Natural killer cell (primary cell): ENCODE data around the gene CHN1. TPM values are rescaled to one million over a fixed set of nuclear protein-coding genes. Genes with fewer than 3 reads are reported as not detected.

Source experiments
- ATAC-seq, 3 donors: fragments of 150-1000 bp in 2 of 3; fragments of 200-7000 bp in 1 of 3; cut with Tn5 transposase; 1 replicate in 1 of 3; 2 replicates in 2 of 3; pipeline ENCODE4 v1.10.0; 2021; ENCODE audit warnings: mild to moderate bottlenecking in 2 of 3, moderate library complexity in 2 of 3
- DNase-seq, 2 donors: peaks; one replicate each; pipeline versions ENCODE4 v3.0.0 to v3.0.0-alpha.2; 2013 to 2021; ENCODE audit warnings: mixed read lengths in 1 of 2
- H3K27ac ChIP-seq: one replicate; pipeline ENCODE4 v1.5.1; 2013; ENCODE audit warnings: mild to moderate bottlenecking, low read length
- H3K27me3 ChIP-seq: one replicate; pipeline ENCODE4 v1.6.1; 2013; ENCODE audit warnings: low read length; ENCODE audit not compliant: control insufficient read depth, insufficient read depth
- H3K36me3 ChIP-seq: one replicate; pipeline ENCODE4 v1.6.1; 2013; ENCODE audit warnings: low read length; ENCODE audit not compliant: control insufficient read depth, insufficient read depth
- H3K4me1 ChIP-seq: one replicate; pipeline ENCODE4 v1.6.1; 2013; ENCODE audit warnings: low read length; ENCODE audit not compliant: control insufficient read depth, insufficient read depth
- H3K4me3 ChIP-seq: one replicate; pipeline ENCODE4 v1.5.1; 2013; ENCODE audit warnings: low read length
- H3K9me3 ChIP-seq: one replicate; pipeline ENCODE4 v1.6.1; 2013; ENCODE audit warnings: low read length; ENCODE audit not compliant: control insufficient read depth, insufficient read depth
- H3K27ac Mint-ChIP-seq, 2 donors: one replicate each; pipeline ENCODE4 v1.8.0; 2022; ENCODE audit warnings: mild to moderate bottlenecking in 2 of 2, mixed read lengths in 2 of 2, moderate library complexity in 1 of 2
- H3K27me3 Mint-ChIP-seq, 2 donors: one replicate each; pipeline ENCODE4 v1.8.0; 2022; ENCODE audit warnings: low read depth in 2 of 2, mixed read lengths in 2 of 2
- H3K36me3 Mint-ChIP-seq: one replicate; pipeline ENCODE4 v1.8.0; 2022; ENCODE audit warnings: mixed read lengths
- H3K4me1 Mint-ChIP-seq, 2 donors: one replicate each; pipeline ENCODE4 v1.8.0; 2022; ENCODE audit warnings: mixed read lengths in 2 of 2
- H3K4me3 Mint-ChIP-seq: one replicate; pipeline ENCODE4 v1.8.0; 2022; ENCODE audit warnings: mild to moderate bottlenecking, moderate library complexity, mixed read lengths
- H3K9me3 Mint-ChIP-seq, 2 donors: one replicate each; pipeline ENCODE4 v1.8.0; 2022; ENCODE audit warnings: mixed read lengths in 2 of 2
- CTCF ChIP-seq: fragments of 200-600 bp; IDR thresholded peaks from one replicate; pipeline ENCODE4 v1.8.0; 2022; ENCODE audit warnings: antibody characterized with exemption
- WGBS: methylation state at CpG from one replicate; pipeline ENCODE4 v1.1.7; 2013; ENCODE audit warnings: missing lambda C conversion rate; ENCODE audit not compliant: insufficient coverage; 5-methylcytosine and 5-hydroxymethylcytosine counted together
- intact Hi-C: fragments of 100-400 bp; cut with micrococcal nuclease; formaldehyde crosslinking; loops from one replicate; pipeline ENCODE4 v1.14.2; 2022
- total RNA-seq, 4 donors: library from RNA; stranded (reverse); fragments of 120-200 nt in 1 of 4; gene quantifications; one replicate each; pipeline versions ENCODE4 v1.2.3 to v1.2.4, GENCODE V29; 2013 to 2022

Gene CHN1
- total RNA-seq, 3 donors from 2014 or later (not counting 1 experiment from before 2014, with no cell fraction given), result 0.80 to 1.7 (median 0.88) TPM

GRCh38 chr2:174959787-174960186 lies 45.4 kb downstream of the CHN1 start:
- Mint-ChIP-seq H3K27ac (no peak overlapping the region), H3K4me3 (no peak overlapping the region), H3K9me3 (no peaks in the 10 kb centered on the region), H3K27me3 (peaks cover 17 to 27% of the 10 kb centered on the region in 2 donors), H3K4me1 (no peaks in the 10 kb centered on the region), H3K36me3 (no peaks in the 10 kb centered on the region)
- Histone ChIP-seq H3K36me3 (no peaks in the 10 kb centered on the region), H3K9me3 (no peaks in the 10 kb centered on the region), H3K4me3 (no peak overlapping the region), H3K27ac (no peak overlapping the region), H3K4me1 (no peaks in the 10 kb centered on the region), H3K27me3 (peaks cover 2% of the 10 kb centered on the region)
- no peak for TF ChIP-seq CTCF
- ATAC-seq (no peak), DNase-seq (no peak)
- intact Hi-C loops, result no loop called here
- 76% methylated on average over 2 of the region's 2 CpGs for WGBS

- peaks cover 2% of the 10 kb centered on the region for H3K27me3 ChIP-seq
- H3K4me1 Mint-ChIP-seq, result no peaks in the 10 kb centered on the region
- no peak overlapping the region for H3K4me3 Mint-ChIP-seq
- intact Hi-C loops, result no loop called here
- H3K27ac Mint-ChIP-seq, result no peak overlapping the region
- no peak for DNase-seq
- H3K27ac ChIP-seq, result no peak overlapping the region
- no peaks in the 10 kb centered on the region for H3K9me3 Mint-ChIP-seq
- WGBS, result 67% methylated on average over 5 of the region's 5 CpGs
- no peaks in the 10 kb centered on the region for H3K4me1 ChIP-seq
- peaks cover 19 to 36% of the 10 kb centered on the region in 2 donors for H3K27me3 Mint-ChIP-seq
- H3K9me3 ChIP-seq, result no peaks in the 10 kb centered on the region
- no peak for ATAC-seq
- no peak for TF ChIP-seq CTCF
- H3K36me3 Mint-ChIP-seq, result no peaks in the 10 kb centered on the region
- H3K4me3 ChIP-seq, result no peak overlapping the region
- H3K36me3 ChIP-seq, result no peaks in the 10 kb centered on the region
These were observed 48.1 kb downstream of the CHN1 start for GRCh38 chr2:174957050-174957449.

GRCh38 chr2:174952607-174953006 lies 52.6 kb downstream of the CHN1 start:
- Mint-ChIP-seq H3K27me3 (peaks cover 16 to 29% of the 10 kb centered on the region in 2 donors), H3K9me3 (no peaks in the 10 kb centered on the region), H3K4me1 (no peaks in the 10 kb centered on the region), H3K4me3 (no peak overlapping the region), H3K27ac (no peak overlapping the region), H3K36me3 (no peaks in the 10 kb centered on the region)
- peaks cover 3% of the 10 kb centered on the region for H3K27me3 ChIP-seq
- 39% methylated on average over 5 of the region's 6 CpGs for WGBS
- intact Hi-C loops, result no loop called here
- H3K4me1 ChIP-seq, result no peaks in the 10 kb centered on the region
- H3K36me3 ChIP-seq, result no peaks in the 10 kb centered on the region
- no peak overlapping the region for H3K4me3 ChIP-seq
- DNase-seq, result no peak
- no peak overlapping the region for H3K27ac ChIP-seq
- no peak for TF ChIP-seq CTCF
- ATAC-seq, result no peak
- H3K9me3 ChIP-seq, result no peaks in the 10 kb centered on the region

- H3K27ac Mint-ChIP-seq, result no peak overlapping the region
- H3K4me1 Mint-ChIP-seq, result no peaks in the 10 kb centered on the region
- WGBS, result 86% methylated on average over 1 of the region's 1 CpG
- H3K27me3 ChIP-seq, result peaks cover 2% of the 10 kb centered on the region
- H3K9me3 Mint-ChIP-seq, result no peaks in the 10 kb centered on the region
- ATAC-seq, result no peak
- no peak overlapping the region for H3K4me3 ChIP-seq
- no peaks in the 10 kb centered on the region for H3K9me3 ChIP-seq
- no peak for TF ChIP-seq CTCF
- no peaks in the 10 kb centered on the region for H3K4me1 ChIP-seq
- intact Hi-C loops, result no loop called here
- peaks cover 16 to 29% of the 10 kb centered on the region in 2 donors for H3K27me3 Mint-ChIP-seq
- no peak for DNase-seq
- no peaks in the 10 kb centered on the region for H3K36me3 Mint-ChIP-seq
- H3K36me3 ChIP-seq, result no peaks in the 10 kb centered on the region
- no peak overlapping the region for H3K27ac ChIP-seq
- no peak overlapping the region for H3K4me3 Mint-ChIP-seq
These were observed 53.4 kb downstream of the CHN1 start for GRCh38 chr2:174951745-174952144.
